ENCODE measurements around the gene HLA-DOB.

The HLA-DOB gene

DNA sequence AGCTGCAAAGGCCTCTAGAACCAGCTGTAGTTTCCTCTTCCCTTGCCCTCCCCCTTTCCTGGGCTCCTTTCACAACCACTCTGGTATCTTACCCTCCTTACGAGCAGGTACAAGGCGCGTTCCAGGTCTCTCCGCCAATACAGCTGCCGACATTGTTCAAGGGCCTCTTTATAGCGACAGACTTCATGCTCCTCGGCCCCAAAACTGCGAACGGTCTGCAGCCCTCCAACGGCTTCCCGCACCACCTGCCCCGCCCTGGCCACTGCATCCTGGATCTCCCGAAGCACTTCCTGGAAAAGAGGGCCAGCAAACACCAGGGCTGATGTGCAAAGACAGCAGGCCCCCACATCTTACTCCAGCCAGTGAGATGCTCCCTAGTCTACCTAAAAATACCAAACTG lies 15.7 kb upstream of the HLA-DOB start:
- no peak overlapping the region for H2AFZ ChIP-seq (ENCODE audit: insufficient read depth, low read length, poor library complexity)
- no peak overlapping the region for H4K8ac ChIP-seq (ENCODE audit: low read depth, low read length)
- no peaks in the 10 kb centered on the region for H3K4me1 ChIP-seq (ENCODE audit: control insufficient read depth in 1 of 2, insufficient read depth in 2 of 2, low read length in 2 of 2)
- H3K79me2 ChIP-seq (ENCODE audit: control insufficient read depth, insufficient read depth, low read length, poor library complexity), result no peaks in the 10 kb centered on the region
- no peaks in the 10 kb centered on the region for H3K79me1 ChIP-seq (ENCODE audit: low read length)
- H3K27me3 ChIP-seq (ENCODE audit: insufficient read depth, low read length), result peaks cover 2% of the 10 kb centered on the region
- no peak overlapping the region for H4K12ac ChIP-seq (ENCODE audit: low read depth, low read length)
- no peak overlapping the region for H3K27ac ChIP-seq (ENCODE audit: low read depth, low read length)
- H3K23ac ChIP-seq (ENCODE audit: low read length), result no peak overlapping the region
- H2BK5ac ChIP-seq (ENCODE audit: low read depth, low read length, poor library complexity), result no peak overlapping the region
- H3K36me3 ChIP-seq (ENCODE audit: control insufficient read depth in 1 of 2, insufficient read depth in 2 of 2, low read length in 2 of 2), result peaks cover 0 to 2% of the 10 kb centered on the region in 2 experiments
- no peak for DNase-seq
- H3K9ac ChIP-seq (ENCODE audit: low read length), result no peak overlapping the region
- no peak overlapping the region for H3K4me2 ChIP-seq (ENCODE audit: low read length)
- no peak overlapping the region for H4K91ac ChIP-seq (ENCODE audit: low read depth, low read length)
- no peak overlapping the region for H3K4ac ChIP-seq (ENCODE audit: low read depth, low read length)
- no peaks in the 10 kb centered on the region for H3K9me3 ChIP-seq (ENCODE audit: insufficient read depth, low read depth, low read length)
- H3K4me3 ChIP-seq (ENCODE audit: low read depth, low read length), result no peak overlapping the region
- no peak overlapping the region for H2BK120ac ChIP-seq (ENCODE audit: insufficient read depth, low read length, poor library complexity)
- no peak overlapping the region for H3K18ac ChIP-seq (ENCODE audit: low read length)
- H2BK12ac ChIP-seq (ENCODE audit: low read length), result no peak overlapping the region
- no CpG with 5 or more reads among the region's 13 CpGs for WGBS (ENCODE audit: extremely low coverage, insufficient coverage, insufficient read length)
- H2AK5ac ChIP-seq (ENCODE audit: low read length), result no peak overlapping the region
- H3K14ac ChIP-seq (ENCODE audit: low read length), result no peak overlapping the region

DNA sequence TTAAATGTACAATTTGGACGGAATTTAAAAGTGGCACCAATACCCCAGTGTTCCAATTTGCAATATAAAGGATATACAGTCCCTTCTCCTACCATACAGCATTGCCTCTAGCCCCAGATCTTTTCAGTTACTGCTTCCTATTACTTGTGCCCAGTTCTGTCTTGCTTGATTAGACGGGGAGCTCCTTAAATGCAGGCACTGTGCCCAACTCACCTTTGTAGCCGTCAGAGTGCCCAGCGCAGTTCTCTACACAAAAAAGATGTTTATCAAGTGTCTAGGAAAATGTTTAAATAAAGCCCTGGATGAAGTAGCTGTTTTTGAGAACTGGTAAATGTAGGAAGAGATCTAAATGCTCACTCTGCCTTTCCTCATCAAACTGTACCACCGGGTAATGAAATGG lies 14.1 kb upstream of the HLA-DOB start:
- Histone ChIP-seq H3K27me3 (ENCODE audit: insufficient read depth, low read length) (peaks cover 2% of the 10 kb centered on the region), H3K14ac (ENCODE audit: low read length) (no peak overlapping the region), H3K27ac (ENCODE audit: low read depth, low read length) (no peak overlapping the region), H3K4me3 (ENCODE audit: low read depth, low read length) (no peak overlapping the region), H3K9ac (ENCODE audit: low read length) (no peak overlapping the region), H2BK12ac (ENCODE audit: low read length) (no peak overlapping the region), H3K4me2 (ENCODE audit: low read length) (no peak overlapping the region), H4K8ac (ENCODE audit: low read depth, low read length) (no peak overlapping the region), H2BK5ac (ENCODE audit: low read depth, low read length, poor library complexity) (no peak overlapping the region), H3K79me1 (ENCODE audit: low read length) (no peaks in the 10 kb centered on the region), H2AK5ac (ENCODE audit: low read length) (no peak overlapping the region), H2AFZ (ENCODE audit: insufficient read depth, low read length, poor library complexity) (no peak overlapping the region), H3K79me2 (ENCODE audit: control insufficient read depth, insufficient read depth, low read length, poor library complexity) (no peaks in the 10 kb centered on the region), H4K12ac (ENCODE audit: low read depth, low read length) (no peak overlapping the region), H3K36me3 (ENCODE audit: control insufficient read depth in 1 of 2, insufficient read depth in 2 of 2, low read length in 2 of 2) (peaks cover 0 to 2% of the 10 kb centered on the region in 2 experiments), H2BK120ac (ENCODE audit: insufficient read depth, low read length, poor library complexity) (no peak overlapping the region), H3K4me1 (ENCODE audit: control insufficient read depth in 1 of 2, insufficient read depth in 2 of 2, low read length in 2 of 2) (no peaks in the 10 kb centered on the region), H3K9me3 (ENCODE audit: insufficient read depth, low read depth, low read length) (no peaks in the 10 kb centered on the region), H4K91ac (ENCODE audit: low read depth, low read length) (no peak overlapping the region), H3K23ac (ENCODE audit: low read length) (no peak overlapping the region), H3K18ac (ENCODE audit: low read length) (no peak overlapping the region), H3K4ac (ENCODE audit: low read depth, low read length) (no peak overlapping the region)
- no CpG with 5 or more reads among the region's 5 CpGs for WGBS (ENCODE audit: extremely low coverage, insufficient coverage, insufficient read length)
- no peak for DNase-seq

DNA sequence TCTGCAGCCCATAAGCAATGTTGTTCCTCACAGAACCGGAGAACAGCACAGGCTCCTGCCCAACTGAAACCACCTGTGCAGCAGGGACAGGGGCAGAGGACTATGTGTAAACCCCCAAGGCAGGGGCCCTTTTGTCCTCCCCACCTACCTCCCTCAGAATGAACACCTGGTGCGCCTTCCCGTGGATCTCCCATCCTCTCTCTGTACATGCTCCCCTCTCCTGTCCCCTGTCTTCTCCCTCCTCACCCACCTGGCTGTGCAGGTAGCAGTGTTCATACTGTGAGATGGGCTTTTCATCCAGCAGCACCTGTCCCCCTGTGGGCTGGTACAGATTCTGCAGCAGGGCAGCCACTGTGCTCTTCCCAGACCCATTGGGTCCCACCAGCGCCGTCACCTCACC lies 13.2 kb upstream of the HLA-DOB start:
- Histone ChIP-seq H2BK120ac (ENCODE audit: insufficient read depth, low read length, poor library complexity) (no peak overlapping the region), H3K4me3 (ENCODE audit: low read depth, low read length) (no peak overlapping the region), H2AK5ac (ENCODE audit: low read length) (no peak overlapping the region), H3K4ac (ENCODE audit: low read depth, low read length) (no peak overlapping the region), H3K23ac (ENCODE audit: low read length) (no peak overlapping the region), H3K79me2 (ENCODE audit: control insufficient read depth, insufficient read depth, low read length, poor library complexity) (no peaks in the 10 kb centered on the region), H3K9me3 (ENCODE audit: insufficient read depth, low read depth, low read length) (no peaks in the 10 kb centered on the region), H3K36me3 (ENCODE audit: control insufficient read depth in 1 of 2, insufficient read depth in 2 of 2, low read length in 2 of 2) (no peaks in the 10 kb centered on the region), H4K12ac (ENCODE audit: low read depth, low read length) (no peak overlapping the region), H3K4me1 (ENCODE audit: control insufficient read depth in 1 of 2, insufficient read depth in 2 of 2, low read length in 2 of 2) (no peaks in the 10 kb centered on the region), H3K79me1 (ENCODE audit: low read length) (no peaks in the 10 kb centered on the region), H3K9ac (ENCODE audit: low read length) (no peak overlapping the region), H4K8ac (ENCODE audit: low read depth, low read length) (no peak overlapping the region), H4K91ac (ENCODE audit: low read depth, low read length) (no peak overlapping the region), H3K14ac (ENCODE audit: low read length) (no peak overlapping the region), H3K4me2 (ENCODE audit: low read length) (no peak overlapping the region), H3K27ac (ENCODE audit: low read depth, low read length) (no peak overlapping the region), H2BK12ac (ENCODE audit: low read length) (no peak overlapping the region), H3K27me3 (ENCODE audit: insufficient read depth, low read length) (no peaks in the 10 kb centered on the region), H3K18ac (ENCODE audit: low read length) (no peak overlapping the region), H2AFZ (ENCODE audit: insufficient read depth, low read length, poor library complexity) (no peak overlapping the region), H2BK5ac (ENCODE audit: low read depth, low read length, poor library complexity) (no peak overlapping the region)
- no peak for DNase-seq
- no CpG with 5 or more reads among the region's 5 CpGs for WGBS (ENCODE audit: extremely low coverage, insufficient coverage, insufficient read length)

DNA sequence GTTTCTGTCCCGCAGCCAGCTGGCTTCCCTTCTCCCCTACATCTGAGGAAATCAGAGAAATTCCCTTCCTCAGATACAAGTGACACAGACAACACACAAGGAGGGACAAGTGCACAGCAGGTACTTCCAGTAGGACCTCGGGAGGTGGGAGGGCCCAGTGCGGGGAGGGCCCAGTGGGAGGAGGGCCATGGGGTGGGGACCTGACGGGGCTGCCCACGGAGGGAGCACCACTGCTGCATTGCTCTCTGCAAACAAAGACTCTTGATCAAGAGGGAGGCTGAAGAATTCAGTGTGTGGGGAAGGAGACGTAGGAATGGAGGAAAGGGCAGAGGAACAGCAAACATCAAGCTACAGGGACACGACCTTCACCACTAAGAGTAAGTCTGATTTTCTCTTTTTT lies 12.7 kb upstream of the HLA-DOB start:
- H3K9me3 ChIP-seq (ENCODE audit: insufficient read depth, low read depth, low read length), result no peaks in the 10 kb centered on the region
- H2BK120ac ChIP-seq (ENCODE audit: insufficient read depth, low read length, poor library complexity), result no peak overlapping the region
- DNase-seq, result no peak
- H3K18ac ChIP-seq (ENCODE audit: low read length), result no peak overlapping the region
- no peak overlapping the region for H2BK12ac ChIP-seq (ENCODE audit: low read length)
- H4K8ac ChIP-seq (ENCODE audit: low read depth, low read length), result no peak overlapping the region
- H3K4me2 ChIP-seq (ENCODE audit: low read length), result no peak overlapping the region
- H3K36me3 ChIP-seq (ENCODE audit: control insufficient read depth in 1 of 2, insufficient read depth in 2 of 2, low read length in 2 of 2), result no peaks in the 10 kb centered on the region
- H2BK5ac ChIP-seq (ENCODE audit: low read depth, low read length, poor library complexity), result no peak overlapping the region
- H2AFZ ChIP-seq (ENCODE audit: insufficient read depth, low read length, poor library complexity), result no peak overlapping the region
- no peak overlapping the region for H3K4ac ChIP-seq (ENCODE audit: low read depth, low read length)
- no peak overlapping the region for H3K14ac ChIP-seq (ENCODE audit: low read length)
- H3K79me1 ChIP-seq (ENCODE audit: low read length), result no peaks in the 10 kb centered on the region
- no CpG with 5 or more reads among the region's 7 CpGs for WGBS (ENCODE audit: extremely low coverage, insufficient coverage, insufficient read length)
- no peak overlapping the region for H3K9ac ChIP-seq (ENCODE audit: low read length)
- no peaks in the 10 kb centered on the region for H3K79me2 ChIP-seq (ENCODE audit: control insufficient read depth, insufficient read depth, low read length, poor library complexity)
- no peak overlapping the region for H3K23ac ChIP-seq (ENCODE audit: low read length)
- H3K4me3 ChIP-seq (ENCODE audit: low read depth, low read length), result no peak overlapping the region
- no peak overlapping the region for H4K91ac ChIP-seq (ENCODE audit: low read depth, low read length)
- no peak overlapping the region for H3K27ac ChIP-seq (ENCODE audit: low read depth, low read length)
- H2AK5ac ChIP-seq (ENCODE audit: low read length), result no peak overlapping the region
- no peaks in the 10 kb centered on the region for H3K4me1 ChIP-seq (ENCODE audit: control insufficient read depth in 1 of 2, insufficient read depth in 2 of 2, low read length in 2 of 2)
- H4K12ac ChIP-seq (ENCODE audit: low read depth, low read length), result no peak overlapping the region
- no peaks in the 10 kb centered on the region for H3K27me3 ChIP-seq (ENCODE audit: insufficient read depth, low read length)
